GM12874 (cell line): ENCODE measurements around the gene QKI.

Experiments used
- TF ChIP-seq, protein P1 (sequence below): IDR thresholded peaks from 2 replicates; pipeline ENCODE4 v1.5.1; 2011; ENCODE audit warnings: low read depth, mild to moderate bottlenecking, control low read depth, low read length, moderate library complexity; ENCODE audit not compliant: insufficient read depth

Gene QKI

DNA sequence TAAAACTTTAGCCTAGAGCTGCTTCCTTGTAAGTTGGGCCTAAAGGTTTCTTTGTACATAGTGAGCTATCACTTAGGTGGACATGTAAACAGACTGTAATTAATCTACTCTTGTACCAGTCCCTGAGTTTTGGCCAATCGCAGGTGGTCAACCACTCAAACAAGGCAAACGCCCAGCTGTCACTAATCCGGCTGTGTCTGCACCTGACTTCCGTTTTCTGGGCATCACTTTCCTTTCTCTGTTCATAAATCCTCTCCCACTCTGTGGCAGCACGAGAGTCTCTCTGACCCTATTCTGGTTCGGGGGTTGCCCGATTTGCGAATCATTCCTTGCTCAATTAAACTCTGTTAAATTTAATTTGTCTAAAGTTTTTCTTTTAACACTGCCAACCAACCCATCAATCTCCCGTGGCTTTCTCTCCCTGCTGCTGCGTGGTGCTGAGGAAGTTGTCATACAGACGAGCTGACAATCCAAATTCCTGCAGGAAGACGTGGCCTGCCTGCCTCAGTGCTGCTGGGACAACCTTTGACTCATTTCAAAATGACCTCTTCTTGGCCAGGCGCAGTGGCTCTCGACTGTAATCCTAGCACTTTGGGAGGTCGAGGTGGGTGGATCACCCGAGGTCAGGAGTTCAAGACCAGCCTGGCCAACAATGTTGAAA is 206.3 kb downstream of the QKI start:
- TF ChIP-seq, protein P1, sequence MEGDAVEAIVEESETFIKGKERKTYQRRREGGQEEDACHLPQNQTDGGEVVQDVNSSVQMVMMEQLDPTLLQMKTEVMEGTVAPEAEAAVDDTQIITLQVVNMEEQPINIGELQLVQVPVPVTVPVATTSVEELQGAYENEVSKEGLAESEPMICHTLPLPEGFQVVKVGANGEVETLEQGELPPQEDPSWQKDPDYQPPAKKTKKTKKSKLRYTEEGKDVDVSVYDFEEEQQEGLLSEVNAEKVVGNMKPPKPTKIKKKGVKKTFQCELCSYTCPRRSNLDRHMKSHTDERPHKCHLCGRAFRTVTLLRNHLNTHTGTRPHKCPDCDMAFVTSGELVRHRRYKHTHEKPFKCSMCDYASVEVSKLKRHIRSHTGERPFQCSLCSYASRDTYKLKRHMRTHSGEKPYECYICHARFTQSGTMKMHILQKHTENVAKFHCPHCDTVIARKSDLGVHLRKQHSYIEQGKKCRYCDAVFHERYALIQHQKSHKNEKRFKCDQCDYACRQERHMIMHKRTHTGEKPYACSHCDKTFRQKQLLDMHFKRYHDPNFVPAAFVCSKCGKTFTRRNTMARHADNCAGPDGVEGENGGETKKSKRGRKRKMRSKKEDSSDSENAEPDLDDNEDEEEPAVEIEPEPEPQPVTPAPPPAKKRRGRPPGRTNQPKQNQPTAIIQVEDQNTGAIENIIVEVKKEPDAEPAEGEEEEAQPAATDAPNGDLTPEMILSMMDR = no peak

- TF ChIP-seq, protein P1 = no peak
Measured at GRCh38 chr6:163625265-163625664, 210.7 kb downstream of the QKI start.

GRCh38 chr6:163626073-163626867 is 211.8 kb downstream of the QKI start:
- TF ChIP-seq, protein P1 = no peak

DNA sequence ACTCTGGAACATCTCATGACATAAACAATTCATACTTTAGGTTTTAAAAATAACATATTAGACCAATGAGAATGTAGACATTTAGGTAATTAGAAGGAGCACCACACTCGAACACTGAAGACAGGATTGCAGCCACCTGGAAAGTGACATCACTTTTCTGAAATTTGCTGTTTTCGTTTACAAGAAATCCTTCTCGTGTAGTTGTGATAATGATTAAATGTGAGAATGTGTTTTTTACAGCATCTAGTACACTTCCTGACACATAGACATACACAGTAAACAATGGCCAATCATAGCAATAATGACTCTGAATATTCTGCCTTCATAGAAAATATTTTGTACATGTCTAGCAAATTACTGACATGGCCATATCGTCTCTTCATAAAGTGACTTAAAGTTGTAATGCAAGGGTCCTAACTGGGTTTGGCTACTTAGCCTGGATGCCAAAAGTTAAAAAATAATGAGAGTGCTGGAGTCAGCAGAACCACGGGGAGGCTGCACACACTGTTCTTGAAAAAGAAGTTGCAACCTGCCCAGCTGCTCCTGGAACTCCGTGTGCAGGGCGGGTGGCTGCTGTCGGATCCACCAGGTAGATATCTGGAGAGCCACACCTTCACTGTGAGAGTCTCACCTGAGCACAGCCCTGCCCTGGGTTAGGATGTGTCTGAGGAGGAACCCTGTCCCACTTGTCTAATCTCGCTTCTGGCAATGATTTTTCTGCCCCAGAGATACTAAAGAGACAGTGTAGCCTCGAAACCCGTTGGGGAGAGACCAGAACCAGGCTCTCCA is 212.9 kb downstream of the QKI start:
- TF ChIP-seq, protein P1 = no peak
